Posterior cingulate gyrus (tissue), 11 donors: ENCODE results near the gene PEMT.

Experiments
- DNase-seq, 10 donors: peaks; one replicate each; pipeline versions ENCODE4 v3.0.0 to v3.0.0-alpha.2; 2020 to 2021; ENCODE audit warnings: mixed read lengths in 3 of 10
- intact Hi-C: fragments of 100-400 bp; cut with DNase I; formaldehyde crosslinking; loops from one replicate; pipeline ENCODE4 v1.15.1; 2023

Gene PEMT

DNA sequence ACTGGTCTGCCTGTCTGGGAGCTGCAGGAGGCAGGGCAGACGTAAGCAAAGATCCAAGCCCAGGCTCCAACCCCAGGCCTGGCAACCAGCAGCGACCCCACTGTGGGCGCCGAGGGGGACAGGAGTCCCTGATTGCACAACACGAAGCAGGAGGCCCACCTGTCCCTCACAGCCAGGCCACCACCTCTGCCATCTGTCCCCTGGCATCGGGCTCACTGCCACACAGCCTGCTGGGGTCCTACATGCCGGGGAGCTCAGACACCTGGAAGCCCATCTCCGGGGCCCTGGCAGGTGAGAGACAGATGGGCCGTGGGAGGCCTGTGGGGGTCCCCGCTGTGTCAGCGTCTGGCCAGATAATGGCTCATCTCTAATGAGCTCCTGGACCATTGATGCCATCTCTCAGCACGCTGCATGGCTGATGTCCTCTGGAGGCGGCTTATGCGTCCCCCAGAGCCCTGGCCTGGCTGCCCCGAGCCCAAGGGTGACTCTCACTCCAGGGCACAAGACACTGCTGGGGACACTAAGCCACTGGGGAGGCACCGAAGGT, 84.0 kb downstream of the PEMT start:
- intact Hi-C loops: no loop called here
- peak in 3 of 10 donors; percentile 65 to 77 (median 67) for DNase-seq

DNA sequence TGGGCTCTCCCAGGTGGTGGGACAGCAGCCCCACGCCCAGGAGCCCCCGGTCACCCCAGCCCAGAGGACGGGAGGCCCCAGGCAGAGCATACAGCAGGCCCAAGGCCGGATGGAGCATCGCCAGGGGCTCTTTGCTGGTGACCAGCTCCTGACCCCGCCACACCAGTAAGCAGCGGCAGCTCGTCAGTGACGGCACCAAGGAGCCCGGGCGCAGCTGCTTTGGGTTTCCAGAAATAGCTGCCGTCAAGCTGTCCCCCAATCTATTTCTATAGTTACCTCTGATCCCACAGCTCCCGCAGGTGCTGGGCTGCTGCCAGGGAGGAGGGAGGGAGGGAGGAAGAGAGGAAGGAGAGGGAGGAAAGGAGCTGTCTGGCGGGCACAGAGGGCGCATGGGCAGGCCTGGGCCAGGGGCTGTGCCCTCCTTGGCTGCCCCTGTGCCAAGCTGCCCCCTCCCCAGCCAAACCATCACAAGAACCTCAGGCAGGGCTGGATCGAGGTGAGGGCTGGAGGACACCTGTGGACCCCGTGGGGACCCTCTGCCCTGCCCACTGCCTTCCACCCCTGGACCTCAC, 84.5 kb downstream of the PEMT start:
- peak in 6 of 10 donors; percentile 51 to 94 (median 81) for DNase-seq
- intact Hi-C loops: no loop called here

DNA sequence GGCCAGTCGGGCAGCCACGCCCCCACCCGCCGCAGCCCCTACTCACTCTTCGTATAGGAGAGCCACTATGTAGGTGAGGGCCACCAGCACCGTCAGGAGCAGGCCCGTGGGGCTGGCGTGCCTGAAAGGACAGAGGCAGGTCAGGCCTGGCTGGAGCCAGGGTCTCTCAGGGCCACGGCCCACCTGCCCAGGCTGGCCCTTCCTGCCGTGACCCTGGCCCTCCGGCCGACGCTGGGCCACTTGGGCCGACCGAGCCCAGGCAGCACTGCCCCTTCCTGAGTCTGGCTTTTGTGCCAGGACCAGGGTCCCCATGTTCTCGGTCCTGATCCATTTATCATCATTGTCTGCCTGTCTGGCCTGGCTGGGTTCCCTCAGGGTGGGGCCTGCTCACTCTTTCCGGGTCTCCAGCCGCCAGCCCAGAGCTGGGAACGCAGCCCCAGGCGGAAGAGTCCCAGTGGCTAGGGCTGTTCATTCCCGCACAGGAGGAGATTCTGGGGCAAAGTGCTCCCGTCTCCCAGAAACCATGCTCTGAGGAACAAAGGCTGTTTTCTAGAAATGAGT, 85.2 kb downstream of the PEMT start:
- DNase-seq: peak in 4 of 10 donors; percentile 58 to 88 (median 85)
- intact Hi-C loops: no loop called here

DNA sequence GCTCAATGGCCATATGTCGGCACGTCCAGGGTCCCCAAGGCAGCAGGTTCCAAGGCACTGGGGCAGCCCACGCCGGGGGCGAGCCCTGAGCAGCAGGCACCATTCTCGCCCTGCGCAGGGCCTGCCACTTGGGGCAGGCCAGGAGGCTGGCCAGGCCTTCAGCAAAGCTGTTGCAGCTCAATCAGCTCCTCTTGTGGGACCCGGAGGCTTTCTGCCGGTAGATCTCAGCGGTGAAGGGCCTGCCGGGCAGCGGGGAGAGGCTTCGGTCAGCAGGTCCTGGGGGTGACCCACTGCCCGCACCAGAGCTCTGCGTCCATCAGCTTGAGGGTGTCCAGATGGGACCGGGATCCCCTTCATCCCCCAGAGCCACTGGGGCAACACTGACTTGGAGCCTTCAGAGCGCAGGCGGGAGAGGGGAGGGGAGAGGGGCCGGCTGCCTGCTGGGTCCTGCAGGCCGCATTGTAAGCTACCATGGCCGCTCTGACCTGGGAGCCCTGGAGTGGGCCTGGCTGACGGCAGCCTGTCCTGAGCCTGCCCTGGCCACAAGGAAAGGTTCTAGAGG, 85.8 kb downstream of the PEMT start:
- intact Hi-C loops: no loop called here
- peak in 3 of 10 donors; percentile 60 to 78 (median 75) for DNase-seq

DNA sequence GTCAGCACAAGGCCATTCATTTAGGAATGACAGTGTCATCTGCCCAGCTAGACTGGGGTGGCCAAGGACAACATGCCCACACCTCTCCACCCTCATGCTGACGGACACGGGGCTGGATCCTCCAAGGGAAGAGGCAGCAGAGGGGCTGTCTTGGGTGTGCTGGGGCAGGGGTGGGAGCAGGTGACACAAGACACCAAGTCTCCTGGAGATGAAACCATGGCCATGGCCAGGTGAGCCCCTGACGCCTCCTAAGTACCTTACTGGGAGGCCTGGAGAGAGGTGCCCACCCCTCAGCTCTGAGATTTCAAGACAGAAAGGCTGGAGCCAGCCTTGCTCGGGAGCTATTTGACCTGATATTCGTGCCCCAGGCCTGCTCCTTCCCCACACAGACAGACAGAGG, 86.4 kb downstream of the PEMT start:
- intact Hi-C loops: no loop called here
- peak in 2 of 10 donors; percentile 44 to 74 for DNase-seq

DNA sequence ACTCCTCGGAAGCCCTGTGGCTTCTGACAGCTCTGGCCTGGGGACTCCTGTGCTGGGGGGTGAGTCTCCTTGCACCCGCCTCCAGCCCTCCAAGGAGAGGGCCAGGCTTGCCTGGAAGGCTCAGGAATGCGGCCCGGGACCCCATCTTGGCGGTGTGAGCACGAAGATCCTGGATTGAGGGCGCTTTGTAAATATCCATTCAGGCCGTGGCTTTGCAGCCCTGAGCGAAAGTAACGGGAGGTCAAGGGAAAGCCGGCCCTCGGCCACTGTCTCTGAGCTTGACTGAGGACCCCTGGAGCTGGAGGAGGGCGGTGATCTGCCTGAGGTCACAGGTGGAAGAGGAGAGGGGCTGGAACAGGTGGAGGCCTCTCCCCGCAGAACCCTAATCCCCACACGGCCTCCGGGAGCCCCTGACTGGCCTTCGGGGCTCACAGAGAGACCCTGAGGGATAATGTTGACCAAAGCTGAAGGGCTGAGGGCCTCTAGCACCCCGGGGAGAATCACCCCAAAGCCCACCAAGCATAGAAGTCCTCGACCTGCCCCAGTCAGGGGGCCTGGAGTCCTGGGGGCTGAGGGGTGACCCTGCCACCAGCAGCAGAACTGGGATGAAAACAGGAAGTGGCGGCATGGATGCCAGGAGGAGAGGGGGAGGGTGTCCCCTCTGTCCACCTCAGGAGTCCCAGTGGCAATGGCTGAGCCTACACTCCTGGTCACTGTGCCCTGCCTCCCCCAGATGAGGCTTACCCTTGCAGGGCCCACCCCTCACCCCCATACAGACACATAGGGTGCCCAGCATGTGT, 87.0 kb downstream of the PEMT start:
- intact Hi-C loops: no loop called here
- DNase-seq: peak in 3 of 10 donors; percentile 67 to 79 (median 76)

DNA sequence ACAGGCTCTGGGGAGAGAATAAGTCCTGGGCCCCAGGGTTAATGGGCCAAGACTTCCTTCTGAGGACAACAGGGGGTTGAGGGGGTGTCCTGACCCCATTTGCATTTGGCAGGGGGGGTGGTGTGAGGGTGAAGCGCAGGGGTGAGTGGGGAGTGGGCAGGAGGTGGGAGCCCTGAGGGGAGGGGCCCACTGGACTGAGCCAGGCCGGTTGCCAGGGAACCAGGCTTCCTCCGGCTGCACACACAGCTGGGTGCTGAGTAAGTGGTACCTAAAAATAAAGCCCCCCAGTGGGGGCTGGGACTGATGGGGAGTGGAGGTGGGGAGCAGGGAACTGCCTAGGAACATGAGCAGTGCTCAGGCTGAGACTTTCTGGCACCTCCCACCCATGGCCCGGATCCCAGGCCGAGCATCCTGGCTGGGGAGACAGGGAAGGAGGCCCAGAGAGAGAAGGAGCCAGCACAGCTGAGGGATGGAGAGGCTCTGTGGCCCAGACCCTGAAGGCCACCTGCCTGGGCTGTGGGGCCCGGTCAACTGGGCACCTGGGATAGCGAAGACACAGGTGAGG, 87.9 kb downstream of the PEMT start:
- peak in 9 of 10 donors; percentile 44 to 97 (median 84) for DNase-seq
- intact Hi-C loops: no loop called here

DNA sequence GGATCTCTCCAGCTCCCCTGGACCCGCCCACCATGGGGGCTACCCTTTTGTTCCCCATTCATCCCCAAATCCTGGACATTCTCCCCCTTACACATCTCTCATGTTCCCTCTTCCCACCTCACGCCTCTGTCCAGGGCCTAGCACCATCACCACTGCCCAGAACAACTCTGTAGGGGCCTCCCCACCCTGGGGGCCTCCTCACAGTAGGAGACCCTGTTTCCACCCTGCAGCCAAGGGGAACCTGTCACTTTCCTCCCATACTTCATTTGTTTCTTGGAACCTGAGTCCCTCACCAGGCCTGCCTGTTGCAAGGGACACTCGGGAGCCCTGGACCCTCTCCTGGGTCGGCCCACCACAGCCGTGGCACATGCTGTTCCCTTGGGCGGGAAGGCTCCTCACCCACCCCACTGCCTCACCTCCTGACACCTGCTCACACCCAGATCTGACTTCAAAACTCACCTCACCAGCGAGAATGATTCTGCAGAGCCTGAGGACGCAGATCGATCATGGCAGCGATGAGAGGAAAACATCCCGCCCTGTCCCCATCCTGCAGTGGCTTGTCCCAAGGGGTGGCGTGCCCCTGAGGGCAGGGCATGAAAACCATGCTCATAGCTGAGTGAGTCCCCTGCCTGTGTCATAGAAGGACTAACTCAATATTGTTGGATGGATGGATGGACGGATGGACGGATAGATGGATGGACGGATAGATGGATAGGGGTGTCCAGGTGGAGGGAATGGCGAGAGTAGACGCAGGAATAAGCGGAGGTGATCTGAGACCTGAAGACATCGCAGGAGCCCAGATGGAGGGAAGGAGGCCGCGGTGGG, 88.6 kb downstream of the PEMT start:
- intact Hi-C loops: no loop called here
- DNase-seq: peak in 4 of 10 donors; percentile 15 to 65 (median 58)

DNA sequence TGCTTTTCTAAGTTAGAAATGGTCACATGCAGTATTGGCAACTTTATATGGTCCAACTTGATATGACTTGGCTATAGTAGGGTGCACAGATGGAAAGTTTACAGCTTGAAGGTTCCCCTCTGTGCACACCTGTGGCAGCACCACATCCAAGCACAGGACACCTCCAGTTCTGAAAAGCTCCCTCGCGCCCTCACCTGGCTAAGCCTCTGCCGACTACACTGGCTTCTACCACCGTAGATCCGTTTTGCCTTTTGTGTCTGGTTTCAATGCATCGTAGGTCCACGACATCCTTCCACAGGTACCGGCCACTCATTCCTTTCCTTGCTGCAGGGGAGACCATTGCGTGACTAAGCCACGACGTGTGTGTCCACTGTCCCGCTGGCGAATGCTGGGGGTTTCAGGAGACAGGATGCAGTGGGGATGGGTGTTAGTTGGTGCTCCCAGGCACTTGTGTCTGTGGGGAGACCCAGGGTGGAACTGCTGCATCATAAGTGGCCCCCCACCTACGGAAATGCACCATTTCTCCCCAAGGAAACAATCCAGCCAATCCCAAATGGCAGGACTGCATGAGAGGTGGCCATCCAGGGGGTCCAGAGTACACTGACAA, 90.4 kb downstream of the PEMT start:
- intact Hi-C loops: no loop called here
- peak in 4 of 10 donors; percentile 3 to 72 (median 38) for DNase-seq

DNA sequence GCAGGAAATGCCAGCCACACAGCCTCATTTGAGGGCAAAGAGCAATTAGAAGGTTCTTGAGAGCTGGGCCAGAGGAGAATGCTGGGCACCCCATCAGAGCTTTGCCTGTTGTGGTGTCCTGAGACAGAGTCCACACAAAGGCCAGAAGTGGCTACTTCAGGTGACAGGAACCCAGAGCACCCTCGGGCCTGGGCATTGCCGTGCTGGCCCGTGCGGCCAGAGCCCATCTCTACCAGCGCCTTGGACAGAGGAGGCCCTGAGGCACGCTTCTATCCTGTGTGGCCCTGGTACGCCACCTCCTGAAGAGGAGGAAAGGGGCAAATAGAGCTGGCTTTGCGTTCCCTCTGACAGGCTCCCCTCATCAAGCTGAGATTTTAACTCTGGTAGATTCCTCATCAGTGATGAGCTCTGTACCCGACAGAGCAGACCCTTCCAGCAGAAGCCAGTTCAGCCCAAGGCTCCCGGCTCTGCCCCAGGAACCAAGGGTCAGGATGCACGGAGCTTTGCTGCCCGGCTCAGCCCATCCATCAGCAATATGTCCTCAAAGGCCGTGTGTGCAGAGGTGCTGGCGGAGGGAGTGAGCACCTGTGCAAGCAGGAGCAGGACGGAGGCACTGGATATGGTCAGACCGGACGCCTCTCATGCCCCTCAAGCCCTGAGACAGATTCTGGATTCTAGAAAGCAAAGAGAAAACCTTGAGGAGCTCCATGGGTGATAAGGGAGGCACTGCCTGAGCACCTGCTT, 91.9 kb downstream of the PEMT start:
- DNase-seq: peak in 4 of 10 donors; percentile 15 to 72 (median 62)
- intact Hi-C loops: no loop called here

DNA sequence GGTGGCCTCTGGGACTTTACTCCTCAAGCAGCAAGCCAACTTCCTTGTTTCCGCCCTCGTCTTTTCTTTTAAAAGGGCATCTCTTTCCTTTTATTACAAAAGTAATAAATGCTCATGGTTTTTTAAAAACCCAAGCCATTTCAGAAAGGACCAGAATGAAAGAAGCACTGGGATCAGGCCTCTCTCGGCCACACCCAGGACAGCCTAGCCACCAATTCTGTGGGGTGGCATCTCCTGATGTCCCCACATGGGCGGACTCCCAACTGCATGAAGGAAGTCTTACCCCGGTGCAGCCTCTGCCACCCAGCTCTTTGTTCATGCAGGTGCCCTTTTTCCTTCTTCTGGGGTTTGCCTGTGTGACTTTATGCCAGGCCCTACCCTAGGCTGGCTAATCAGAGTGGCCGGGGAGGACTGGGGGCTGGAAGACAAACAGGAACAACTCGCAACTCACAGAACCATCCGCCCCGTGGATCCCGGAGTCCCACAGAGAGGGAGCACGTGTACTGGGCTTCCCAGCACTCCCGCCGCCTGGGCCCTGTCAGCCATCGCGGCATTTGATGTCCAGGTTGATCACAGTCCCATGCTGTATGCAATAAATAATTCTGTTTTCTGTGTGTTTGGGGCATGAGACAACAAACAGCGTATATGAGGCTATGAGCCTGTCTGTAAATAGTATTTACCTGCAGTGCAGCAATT, 92.8 kb downstream of the PEMT start:
- peak in 4 of 10 donors; percentile 15 to 77 (median 59) for DNase-seq
- intact Hi-C loops: no loop called here

DNA sequence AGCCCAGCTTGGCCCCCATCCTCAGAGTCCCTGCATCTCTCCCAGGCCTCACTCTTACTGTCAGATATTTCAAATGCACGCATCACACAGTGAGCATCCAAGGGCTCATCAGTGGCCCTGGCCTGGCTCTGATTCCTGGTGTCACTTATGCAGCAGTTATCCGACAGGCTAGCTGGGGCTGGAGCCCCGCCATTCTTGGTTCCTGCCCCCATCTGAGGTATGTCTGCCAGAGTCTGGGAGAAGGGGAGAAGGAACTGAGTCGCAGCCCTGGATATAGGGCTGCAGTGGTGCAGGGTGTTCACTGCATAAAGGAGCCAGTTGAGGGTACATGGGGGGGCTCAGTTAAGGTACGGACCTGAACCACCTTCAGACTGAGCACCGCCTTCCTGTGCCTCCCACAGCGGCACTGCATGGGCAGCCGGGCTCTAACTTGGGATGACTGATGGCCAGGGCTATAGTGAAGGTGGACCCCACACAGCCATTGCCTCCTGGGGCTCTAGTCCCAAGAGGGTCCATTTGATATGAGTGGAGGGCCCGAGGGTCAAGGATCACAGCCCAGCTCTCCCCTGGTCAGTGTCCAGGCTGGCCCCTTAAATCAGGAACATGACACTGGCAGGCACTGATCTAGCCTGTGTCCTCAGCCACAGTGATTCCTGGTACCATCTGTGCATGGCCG, 93.5 kb downstream of the PEMT start:
- peak in 4 of 10 donors; percentile 19 to 70 (median 56) for DNase-seq
- intact Hi-C loops: loop anchor here (2.0 kb wide), 2 partner anchors 71 to 141 kb away; no protein-coding TSS in a partner anchor

DNA sequence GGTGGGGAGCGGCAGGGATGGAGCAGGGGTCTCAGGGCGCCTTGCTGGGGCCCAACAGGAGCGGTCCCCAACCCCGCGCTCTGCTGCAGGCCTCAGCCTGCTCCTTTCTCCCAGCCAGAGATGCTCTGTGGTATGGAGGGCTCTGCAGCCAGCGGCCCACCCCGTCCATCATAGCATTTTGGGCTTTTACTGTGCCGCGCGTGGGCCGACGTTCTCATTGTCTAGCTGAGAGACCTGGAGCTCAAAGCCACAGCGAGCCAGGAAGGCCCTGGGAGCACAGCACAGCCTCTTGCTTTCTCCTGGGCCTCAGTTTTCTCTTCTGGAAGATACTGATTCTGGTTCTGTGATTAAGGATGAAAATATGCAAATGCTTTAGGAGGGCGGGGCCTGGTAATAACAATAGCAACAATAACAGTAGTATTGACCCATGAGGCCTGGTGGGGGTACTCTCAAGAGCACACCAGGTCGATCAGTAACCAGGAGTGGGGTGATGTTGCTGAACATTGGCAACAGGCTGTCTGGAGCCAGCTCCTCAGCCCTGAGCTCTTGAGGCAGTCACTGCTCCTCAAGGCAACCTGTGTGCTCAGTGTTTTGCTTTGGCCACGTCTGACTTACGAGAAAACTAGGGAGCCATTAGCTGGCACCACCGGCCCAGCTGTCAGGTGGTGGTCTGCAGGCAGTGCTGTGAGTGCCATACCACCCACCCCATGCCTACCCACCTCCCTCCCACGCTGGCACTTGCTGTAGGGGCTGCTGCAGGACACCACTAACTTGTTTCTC, 94.3 kb downstream of the PEMT start:
- peak in 2 of 10 donors; percentile 44 to 52 for DNase-seq
- intact Hi-C loops: loop anchor here (2.0 kb wide), 2 partner anchors 72 to 140 kb away; no protein-coding TSS in a partner anchor

DNA sequence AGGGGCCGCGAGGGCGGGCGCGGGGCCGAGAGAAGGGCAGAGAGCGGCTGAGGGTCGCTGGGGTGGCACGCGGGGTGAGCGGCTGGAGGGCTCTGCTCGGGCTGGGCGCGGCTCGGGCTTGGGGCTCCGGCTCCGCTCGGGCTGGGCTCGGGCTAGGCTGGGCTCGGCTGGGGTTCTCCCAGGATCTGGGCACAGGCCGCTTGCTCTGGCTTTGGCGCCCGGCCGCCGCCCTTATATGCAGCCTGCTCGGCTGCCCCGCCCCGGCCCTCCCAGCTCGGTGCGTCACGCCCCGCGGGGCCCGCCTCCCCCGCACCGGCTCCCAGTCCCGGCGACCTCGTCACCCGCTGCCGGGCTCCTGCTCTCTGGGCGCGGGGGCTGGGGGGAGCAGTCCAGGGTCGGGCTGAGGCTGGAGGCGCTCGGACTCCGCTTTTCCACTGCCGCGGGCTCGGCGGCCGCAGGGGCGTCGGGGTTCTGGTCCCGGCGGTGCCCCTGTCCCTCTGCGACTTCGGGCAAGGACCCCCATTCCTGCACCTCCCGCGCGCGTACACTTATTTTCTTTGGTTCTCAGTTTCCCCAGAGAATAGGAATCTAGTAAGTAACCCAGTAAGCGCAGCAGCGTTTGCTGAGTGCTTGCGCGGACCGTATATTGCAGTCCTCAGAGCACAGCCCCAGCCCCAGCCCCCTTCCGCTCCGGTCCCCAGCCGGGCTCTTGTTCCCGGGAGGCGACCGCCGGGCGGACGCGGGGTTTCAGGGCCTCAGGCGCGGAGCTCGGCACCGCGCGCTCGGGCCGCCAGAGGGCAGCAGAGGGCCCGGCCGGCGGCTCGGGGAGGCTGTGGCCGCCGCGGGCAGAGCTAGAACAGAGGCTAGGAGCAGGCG, 95.1 kb downstream of the PEMT start, which contains the start of gene RASD1:
Gene RASD1 (minus strand): TSS at position 207 of the 876 bp plus-strand sequence. CDS start 214 bp downstream, outside the sequence.
- intact Hi-C loops: loop anchor here (1.0 to 2.0 kb wide), 4 partner anchors 72 to 145 kb away; partner anchors contain the start of gene PEMT
- peak; percentile 81 to 99 (median 92) for DNase-seq
